Transverse colon (tissue), 4 donors: ENCODE data around the gene ASB10. TPM values are rescaled to one million over a fixed set of nuclear protein-coding genes. Genes with fewer than 3 reads are reported as not detected.

Experiments
- DNase-seq: peaks from one replicate; pipeline ENCODE4 v3.0.0-alpha.2; 2019
- H3K27ac ChIP-seq, 4 donors: fragments of 200-600 bp; sonication (generic); 2 replicates each; pipeline ENCODE4 v1.5.1; 2016 to 2018; ENCODE audit warnings: inconsistent platforms in 4 of 4
- H3K27me3 ChIP-seq: fragments of 200-600 bp; sonication (generic); 2 replicates; pipeline ENCODE4 v1.5.1; 2017; ENCODE audit warnings: inconsistent platforms
- H3K36me3 ChIP-seq, 4 donors: fragments of 200-600 bp; sonication (generic); 2 replicates each; pipeline ENCODE4 v1.5.1; 2017 to 2019; ENCODE audit warnings: inconsistent platforms in 4 of 4
- H3K4me1 ChIP-seq, 4 donors: fragments of 200-600 bp; sonication (generic); 2 replicates each; pipeline ENCODE4 v1.5.1; 2017 to 2020; ENCODE audit warnings: inconsistent platforms in 4 of 4
- H3K4me3 ChIP-seq, 4 donors: fragments of 200-600 bp; sonication (generic); 1 replicate in 1 of 4; 2 replicates in 3 of 4; pipeline versions ENCODE4 v1.5.1 to v1.6.1; 2017 to 2019; ENCODE audit warnings: inconsistent platforms in 4 of 4
- H3K9me3 ChIP-seq, 2 donors: fragments of 200-600 bp; sonication (generic); 2 replicates each; pipeline ENCODE4 v1.5.1; 2017 to 2019; ENCODE audit warnings: inconsistent platforms in 2 of 2
- CTCF ChIP-seq, 5 experiments: fragments of 200-600 bp in 3 of 5; fragments of 450-650 bp in 2 of 5; sonication (generic) in 3 of 5; IDR thresholded peaks; 1 replicate in 2 of 5; 2 replicates in 3 of 5; pipeline ENCODE4 v1.5.1; 2016 to 2017; ENCODE audit warnings: antibody characterized with exemption in 5 of 5, inconsistent platforms in 3 of 5, mild to moderate bottlenecking in 2 of 5, moderate library complexity in 1 of 5
- EP300 ChIP-seq: sonication (generic); formaldehyde crosslinking; IDR thresholded peaks from one replicate; pipeline ENCODE4 v1.6.1; 2017; ENCODE audit warnings: antibody characterized with exemption, low read depth
- POLR2A ChIP-seq: fragments of 450-650 bp; IDR thresholded peaks from one replicate; pipeline ENCODE4 v1.6.1; 2016; ENCODE audit warnings: antibody characterized with exemption, mild to moderate bottlenecking, moderate library complexity
- POLR2AphosphoS5 ChIP-seq, 3 donors: sonication (generic); formaldehyde crosslinking; IDR thresholded peaks; one replicate each; pipeline ENCODE4 v1.6.1; 2016; ENCODE audit warnings: antibody characterized with exemption in 3 of 3
- WGBS, 2 donors: methylation state at CpG; one replicate each; pipeline ENCODE4 v1.1.5; 2018; ENCODE audit warnings: low coverage in 1 of 2; 5-methylcytosine and 5-hydroxymethylcytosine counted together
- in situ Hi-C, 4 donors: fragments of 200-750 bp; cut with MboI; loops; one replicate each; pipeline versions ENCODE4 v1.15.0 to v1.15.1; 2017; ENCODE audit warnings: low sequenced_read_pairs in 3 of 4, low pct_ligation_motif_present in 1 of 4, low pct_unique_long_range_greater_than_20kb in 1 of 4
- intact Hi-C: fragments of 100-400 bp; cut with DNase I; formaldehyde crosslinking; loops from one replicate; pipeline ENCODE4 v1.15.1; 2023; ENCODE audit warnings: low total_unique reads
- total RNA-seq, 4 donors: library from RNA; depleted of rRNA; stranded (reverse); fragments of >200 nt; gene quantifications; one replicate each; pipeline ENCODE4 v1.1.0, GENCODE V29; 2016

ASB10 gene
- total RNA-seq, 4 donors from 2014 or later = not detected

GRCh38 chr7:151179946-151180345, 7.1 kb downstream of the ASB10 start:
- intact Hi-C loops = no loop called here
- 80 to 85% methylated on average over 1 to 4 of the region's 4 CpGs for WGBS, 2 donors
- no peak for TF ChIP-seq EP300
- TF ChIP-seq CTCF (IDR thresholded peaks at IDR 0.05) = no peak
- TF ChIP-seq POLR2A = no peak
- no peak for TF ChIP-seq POLR2AphosphoS5 (IDR thresholded peaks at IDR 0.05)
- no peaks in the 10 kb centered on the region for H3K4me1 ChIP-seq
- H3K4me3 ChIP-seq = no peak overlapping the region
- H3K27ac ChIP-seq = no peak overlapping the region
- H3K27me3 ChIP-seq = peaks cover 20% of the 10 kb centered on the region
- in situ Hi-C loops = loop anchor here in 1 of 4 donors (10.0 kb wide), 1 partner anchor 55 kb away; no protein-coding TSS in a partner anchor
- H3K36me3 ChIP-seq = no peaks in the 10 kb centered on the region
- H3K9me3 ChIP-seq = no peaks in the 10 kb centered on the region
- DNase-seq = no peak

- Histone ChIP-seq H3K27ac (no peak overlapping the region), H3K4me3 (no peak overlapping the region), H3K9me3 (no peaks in the 10 kb centered on the region), H3K4me1 (no peaks in the 10 kb centered on the region), H3K27me3 (peaks cover 26% of the 10 kb centered on the region), H3K36me3 (no peaks in the 10 kb centered on the region)
- no peak for DNase-seq
- 82% methylated on average over 8 of the region's 8 CpGs; no CpG with 5 or more reads in 1 of the 2 donors for WGBS, 2 donors
- TF ChIP-seq POLR2A = no peak
- TF ChIP-seq CTCF (IDR thresholded peaks at IDR 0.05) = no peak
- TF ChIP-seq POLR2AphosphoS5 (IDR thresholded peaks at IDR 0.05) = no peak
- TF ChIP-seq EP300 = no peak
- intact Hi-C loops (no loop called here), in situ Hi-C loops (loop anchor here in 1 of 4 donors (10.0 kb wide), 1 partner anchor 55 kb away; no protein-coding TSS in a partner anchor)
These were observed 7.7 kb downstream of the ASB10 start for GRCh38 chr7:151179287-151179860.

- no peak for DNase-seq
- no peaks in the 10 kb centered on the region for H3K36me3 ChIP-seq
- H3K4me3 ChIP-seq = no peak overlapping the region
- TF ChIP-seq POLR2A = no peak
- TF ChIP-seq CTCF (IDR thresholded peaks at IDR 0.05) = no peak
- no peak for TF ChIP-seq EP300
- TF ChIP-seq POLR2AphosphoS5 (IDR thresholded peaks at IDR 0.05) = no peak
- peaks cover 31% of the 10 kb centered on the region for H3K27me3 ChIP-seq
- intact Hi-C loops (no loop called here), in situ Hi-C loops (loop anchor here in 1 of 4 donors (10.0 kb wide), 1 partner anchor 54 kb away; no protein-coding TSS in a partner anchor)
- no peaks in the 10 kb centered on the region for H3K4me1 ChIP-seq
- no peak overlapping the region for H3K27ac ChIP-seq
- WGBS, 2 donors = 55 to 60% methylated on average over 1 to 2 of the region's 2 CpGs
- H3K9me3 ChIP-seq = no peaks in the 10 kb centered on the region
These were observed 8.2 kb downstream of the ASB10 start for GRCh38 chr7:151178831-151179230.

GRCh38 chr7:151178236-151178635, 8.8 kb downstream of the ASB10 start:
- no peaks in the 10 kb centered on the region for H3K9me3 ChIP-seq
- H3K36me3 ChIP-seq = no peaks in the 10 kb centered on the region
- intact Hi-C loops (no loop called here), in situ Hi-C loops (loop anchor here in 1 of 4 donors (10.0 kb wide), 1 partner anchor 53 kb away; no protein-coding TSS in a partner anchor)
- peaks cover 37% of the 10 kb centered on the region for H3K27me3 ChIP-seq
- H3K4me1 ChIP-seq = no peaks in the 10 kb centered on the region
- DNase-seq = no peak
- TF ChIP-seq EP300 = no peak
- no peak for TF ChIP-seq CTCF (IDR thresholded peaks at IDR 0.05)
- TF ChIP-seq POLR2A = no peak
- H3K4me3 ChIP-seq = no peak overlapping the region
- no peak overlapping the region for H3K27ac ChIP-seq
- WGBS, 2 donors = 79 to 90% methylated on average over 3 to 9 of the region's 9 CpGs
